LoVo (cell line): ENCODE results near the gene KRTCAP2.

Experiments
- DNase-seq: peaks from one replicate; pipeline ENCODE4 v3.0.0-alpha.2; 2016; ENCODE audit warnings: low spot score

The KRTCAP2 gene

DNA sequence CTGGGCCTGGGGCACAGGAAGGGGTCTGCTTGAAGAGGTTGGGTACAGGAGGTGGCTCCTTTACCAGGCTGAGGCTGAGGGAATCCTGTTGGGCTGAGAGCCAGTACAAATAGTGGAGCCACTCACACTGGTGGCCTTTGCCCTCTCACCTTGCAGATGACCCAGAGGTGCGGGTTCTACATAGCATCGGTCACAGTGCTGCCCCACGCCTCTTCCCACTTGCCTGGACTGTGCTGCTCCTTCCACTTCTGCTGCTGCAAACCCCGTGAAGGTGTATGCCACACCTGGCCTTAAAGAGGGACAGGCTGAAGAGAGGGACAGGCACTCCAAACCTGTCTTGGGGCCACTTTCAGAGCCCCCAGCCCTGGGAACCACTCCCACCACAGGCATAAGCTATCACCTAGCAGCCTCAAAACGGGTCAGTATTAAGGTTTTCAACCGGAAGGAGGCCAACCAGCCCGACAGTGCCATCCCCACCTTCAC, 39.3 kb downstream of the KRTCAP2 start:
- no peak for DNase-seq

GRCh38 chr1:155131856-155132255, 41.2 kb downstream of the KRTCAP2 start:
- no peak for DNase-seq

DNA sequence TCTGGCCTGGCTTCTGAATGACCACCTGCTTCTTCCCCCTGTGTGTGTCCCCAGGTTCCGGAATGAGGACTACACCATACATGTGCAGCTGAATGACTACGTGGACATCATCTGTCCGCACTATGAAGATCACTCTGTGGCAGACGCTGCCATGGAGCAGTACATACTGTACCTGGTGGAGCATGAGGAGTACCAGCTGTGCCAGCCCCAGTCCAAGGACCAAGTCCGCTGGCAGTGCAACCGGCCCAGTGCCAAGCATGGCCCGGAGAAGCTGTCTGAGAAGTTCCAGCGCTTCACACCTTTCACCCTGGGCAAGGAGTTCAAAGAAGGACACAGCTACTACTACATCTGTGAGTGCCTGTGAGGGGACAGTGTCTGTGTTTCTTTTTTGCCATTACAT, 41.8 kb downstream of the KRTCAP2 start:
- DNase-seq, result no peak

- DNase-seq, result no peak
Measured at GRCh38 chr1:155130272-155131006, 42.7 kb downstream of the KRTCAP2 start.

DNA sequence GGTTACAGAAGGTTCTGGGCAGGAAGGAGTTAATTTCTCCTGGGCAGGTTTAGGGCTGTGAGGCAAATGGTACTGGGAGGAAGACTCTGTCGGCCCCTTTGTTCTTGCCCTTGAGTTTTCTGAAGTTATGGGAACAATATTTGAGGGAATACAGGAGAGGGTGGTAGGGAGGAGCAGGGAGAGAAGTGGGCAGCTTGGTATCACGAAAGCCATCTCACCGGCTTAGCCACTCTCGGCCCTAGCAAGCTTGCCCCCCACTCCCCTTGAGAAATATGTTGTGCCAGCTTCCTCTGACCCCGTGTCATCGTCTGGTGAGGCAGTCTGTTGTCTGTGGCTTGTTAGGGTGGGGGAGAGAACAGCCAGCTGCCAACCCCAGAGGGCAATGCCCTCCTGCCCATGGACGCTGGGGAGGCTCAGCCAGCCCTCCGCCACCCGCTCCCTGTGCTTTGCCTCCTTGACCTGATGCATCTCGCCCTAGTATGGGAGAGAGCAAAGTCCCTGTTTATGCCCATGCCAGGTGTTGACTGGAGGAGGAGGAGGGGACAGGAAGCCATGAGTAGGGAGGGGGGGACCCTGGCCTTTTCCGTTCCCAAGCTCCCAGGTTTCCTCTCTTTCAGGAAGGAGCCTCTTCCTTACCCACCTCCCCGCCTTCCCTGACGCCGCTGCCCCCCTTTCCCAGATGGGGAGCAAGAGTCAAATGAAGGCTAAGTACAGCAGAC, 44.2 kb downstream of the KRTCAP2 start:
- DNase-seq, result peak; percentile 52

DNA sequence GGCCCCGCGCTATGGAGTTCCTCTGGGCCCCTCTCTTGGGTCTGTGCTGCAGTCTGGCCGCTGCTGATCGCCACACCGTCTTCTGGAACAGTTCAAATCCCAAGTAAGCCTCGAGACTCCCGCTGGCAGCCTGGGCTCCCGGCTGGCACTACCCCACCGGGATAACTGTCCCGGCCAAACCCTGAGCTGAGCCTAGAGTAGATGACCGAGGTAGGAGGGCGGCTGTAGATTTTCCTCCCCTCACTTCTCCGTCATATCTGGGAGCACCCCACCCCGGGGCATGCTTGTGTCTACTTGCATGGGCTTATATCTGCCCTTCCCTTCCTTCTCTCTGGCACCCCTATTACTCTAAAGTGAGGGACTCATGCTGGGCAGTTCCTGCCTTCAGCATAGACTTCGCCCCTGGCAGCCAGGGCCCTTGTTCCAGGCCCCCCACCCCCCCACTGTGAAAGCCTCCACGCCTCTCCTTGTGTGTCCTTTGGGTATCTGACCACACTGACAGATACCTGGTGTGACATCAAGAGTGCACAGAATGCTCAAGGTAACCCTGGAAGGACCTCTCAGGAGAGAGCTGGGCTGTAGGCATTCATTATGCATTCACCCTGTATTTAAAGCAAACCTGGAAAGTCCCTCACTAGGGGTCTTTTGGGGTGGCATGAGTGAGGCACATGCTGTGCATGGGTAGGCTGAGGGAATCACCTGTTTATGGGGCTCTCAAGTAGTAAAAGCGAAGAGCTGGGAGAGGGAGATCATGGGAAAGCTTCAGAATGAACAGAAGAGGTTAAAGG, 44.9 kb downstream of the KRTCAP2 start:
- DNase-seq, result no peak

GRCh38 chr1:155127105-155127966, 45.8 kb downstream of the KRTCAP2 start, which contains the start of gene EFNA1:
Gene EFNA1, plus strand, starts transcription at chr1:155127876. Its CDS starts 102 bp downstream, at chr1:155127978.
- DNase-seq, result peak; percentile 74

DNA sequence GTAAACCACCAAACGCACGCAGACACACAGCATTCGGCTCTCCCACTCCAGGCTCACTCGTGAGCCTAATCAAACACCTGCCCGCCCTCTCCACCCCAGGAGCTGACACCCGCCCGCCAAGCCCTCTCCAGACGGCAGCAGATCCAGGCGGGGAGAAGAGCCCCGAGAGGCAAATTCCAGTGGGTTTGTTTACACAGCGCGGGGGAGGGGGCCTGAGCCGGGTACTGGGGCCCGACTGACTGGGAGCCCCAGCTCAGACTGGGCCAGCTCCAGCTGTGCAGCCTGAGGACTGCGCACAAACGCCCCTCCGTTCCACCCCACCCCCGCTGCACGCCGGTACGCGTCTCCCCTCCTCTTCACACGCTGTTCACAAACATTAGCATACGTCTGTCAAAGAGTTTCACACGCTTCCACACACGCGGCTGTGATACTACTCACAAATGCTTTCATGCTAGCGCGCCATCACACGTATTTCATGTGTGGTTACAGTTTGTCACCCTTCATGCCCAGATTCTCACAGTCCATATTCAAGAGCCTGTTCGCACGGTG, 46.5 kb downstream of the KRTCAP2 start:
- DNase-seq, result peak; percentile 19

GRCh38 chr1:155125946-155126555, 47.1 kb downstream of the KRTCAP2 start:
- peak; percentile 65 for DNase-seq

GRCh38 chr1:155125511-155125945, 47.6 kb downstream of the KRTCAP2 start:
- DNase-seq, result no peak

DNA sequence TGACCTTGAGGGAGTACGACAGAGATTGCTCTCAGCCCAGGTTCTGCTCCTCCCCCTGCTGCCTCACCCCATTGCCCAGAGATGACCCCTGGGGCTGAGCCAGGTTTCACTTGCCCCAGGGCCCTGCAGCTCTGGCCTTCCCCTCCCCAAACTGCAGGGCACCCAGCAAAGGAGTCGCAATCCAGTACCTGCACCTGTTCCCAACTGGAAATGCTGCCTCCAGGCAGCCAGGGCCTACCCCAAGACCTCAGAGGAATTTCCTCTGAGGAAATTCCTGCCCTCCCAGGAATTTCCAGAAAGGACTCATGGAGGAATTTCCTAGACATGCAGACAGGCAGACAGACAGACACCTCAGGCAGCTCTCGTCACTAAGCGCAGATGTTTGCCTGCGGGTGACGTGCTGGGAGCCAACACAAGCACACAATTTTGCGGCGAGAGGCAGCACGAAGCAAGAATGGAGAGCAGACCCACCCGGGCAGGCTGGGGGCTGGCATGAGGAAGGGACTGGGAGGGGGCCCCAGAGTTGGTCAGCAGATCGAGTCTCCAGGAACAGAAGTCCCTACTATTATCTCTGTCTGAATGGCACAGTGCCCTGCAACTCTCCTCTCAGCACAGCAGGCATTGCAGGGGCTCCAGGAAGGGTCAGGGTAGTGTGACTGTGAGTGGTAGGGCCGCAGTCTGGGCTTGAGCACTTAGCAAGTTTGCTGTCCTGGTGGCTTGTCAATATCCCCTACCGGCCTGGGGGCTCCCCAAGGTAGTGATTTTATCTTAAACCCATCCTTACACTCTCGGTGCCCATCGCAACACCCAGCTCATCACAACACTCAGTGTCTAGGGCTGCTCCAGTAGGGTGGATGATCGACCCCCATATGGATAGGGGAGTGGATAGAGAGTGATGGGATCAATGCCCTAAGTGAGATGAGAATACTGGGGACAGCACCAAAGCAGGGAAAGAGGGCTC, 48.3 kb downstream of the KRTCAP2 start:
- no peak for DNase-seq

GRCh38 chr1:155123801-155124200, 49.3 kb downstream of the KRTCAP2 start:
- DNase-seq, result peak; percentile 22

DNA sequence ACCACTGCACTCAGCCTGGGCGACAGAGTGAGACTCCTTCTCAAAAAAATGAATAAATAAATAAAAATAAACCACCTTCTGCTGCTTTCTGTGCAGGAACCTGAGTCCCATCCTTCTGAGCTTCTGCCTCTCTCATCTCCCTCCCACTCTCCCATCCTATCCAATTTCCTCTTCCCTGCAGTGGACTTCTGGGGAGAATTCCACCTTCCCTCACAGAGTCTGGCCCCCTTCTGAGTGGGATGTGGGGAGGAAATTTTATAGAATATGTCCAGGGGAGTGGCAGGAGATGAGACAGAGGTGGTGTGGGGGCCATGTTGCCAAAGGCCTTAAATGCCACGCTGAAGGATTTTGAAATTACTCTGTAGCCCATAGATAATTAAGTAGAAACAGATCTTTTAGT, 50.8 kb downstream of the KRTCAP2 start:
- DNase-seq, result no peak

DNA sequence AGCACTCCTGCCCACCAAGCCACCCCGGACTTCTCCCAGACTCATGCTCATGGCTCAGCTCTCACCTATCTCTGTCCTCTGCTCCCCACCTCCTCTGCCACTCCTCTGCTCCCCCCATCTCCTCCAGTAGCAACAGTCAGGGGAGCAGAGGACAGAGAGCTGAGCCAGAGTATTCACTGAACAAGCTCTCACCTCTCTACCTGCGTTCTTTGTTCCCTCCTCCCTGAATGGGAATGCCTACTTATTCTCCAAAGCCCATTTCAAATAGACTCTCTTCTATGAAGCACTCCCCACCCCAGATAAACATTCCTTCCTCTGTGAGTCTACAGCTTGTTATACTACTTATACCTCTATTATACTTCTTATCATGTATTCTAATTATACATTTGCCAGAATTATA, 51.9 kb downstream of the KRTCAP2 start:
- no peak for DNase-seq

GRCh38 chr1:155120253-155120652, 52.9 kb downstream of the KRTCAP2 start:
- no peak for DNase-seq
